ENCODE measurements around the gene ZBTB3. TPM values are rescaled to one million over a fixed set of nuclear protein-coding genes. Genes with fewer than 3 reads are reported as not detected.
A peak's percentile ranks its signal among the peaks of the same experiment; 100 is the strongest.

ZBTB3 gene
- total and polyA plus RNA-seq, 4 donors: 1.5 to 6.4 (median 4.2) TPM

DNA sequence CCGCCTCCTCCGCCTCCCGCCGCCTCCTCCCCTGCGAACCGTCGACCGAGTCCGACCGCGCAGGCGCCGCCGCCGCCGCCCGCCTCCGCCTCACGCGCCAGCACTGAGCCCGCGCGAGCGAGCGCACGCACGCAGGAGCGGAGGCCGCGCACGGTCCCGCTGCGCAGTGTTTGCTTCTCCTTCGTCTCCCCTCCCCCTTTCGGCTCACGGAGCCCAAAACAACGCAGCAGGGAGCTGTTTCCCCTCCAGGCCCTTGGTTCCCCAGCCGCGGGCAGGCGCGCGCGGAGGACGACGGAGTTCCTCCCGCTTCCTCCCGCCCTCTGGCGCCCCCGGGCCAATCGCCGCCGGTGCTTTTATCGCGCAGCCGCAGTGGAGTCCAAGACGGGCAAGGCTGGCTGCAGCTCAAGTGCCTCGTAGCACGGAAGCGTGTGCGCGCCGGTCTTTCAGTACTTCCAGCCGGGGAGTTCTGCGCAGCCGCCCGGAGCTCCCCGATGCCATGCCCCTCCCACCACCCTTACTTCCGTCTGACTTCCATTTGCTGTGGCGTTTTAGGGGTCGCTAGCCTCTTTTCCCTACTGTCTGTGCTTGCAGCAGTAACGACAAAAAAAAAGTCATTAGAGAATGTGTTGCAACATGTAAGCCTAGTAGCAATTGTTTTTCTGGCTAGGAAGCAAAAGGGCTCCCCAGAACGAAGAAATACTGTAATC is 26.6 kb downstream of the ZBTB3 start, which contains the start of gene HNRNPUL2:
Gene HNRNPUL2 (minus strand): TSS at position 293 of the 707 bp plus-strand sequence. CDS start 301 bp downstream, outside the sequence.
- TF ChIP-seq, protein P1, sequence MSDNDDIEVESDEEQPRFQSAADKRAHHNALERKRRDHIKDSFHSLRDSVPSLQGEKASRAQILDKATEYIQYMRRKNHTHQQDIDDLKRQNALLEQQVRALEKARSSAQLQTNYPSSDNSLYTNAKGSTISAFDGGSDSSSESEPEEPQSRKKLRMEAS (IDR thresholded peaks at IDR 0.05): peak; percentile 42
- TF ChIP-seq HNF4A (conservative IDR thresholded peaks at IDR 0.05): no peak
- TF ChIP-seq RXRA (IDR thresholded peaks at IDR 0.05): peak in 1 of 2 donors; percentile 49
- TF ChIP-seq EGR1 (IDR thresholded peaks at IDR 0.05; ENCODE audit: low read depth in 2 of 2): peak; percentile 9 to 27
- TF ChIP-seq, protein P2, sequence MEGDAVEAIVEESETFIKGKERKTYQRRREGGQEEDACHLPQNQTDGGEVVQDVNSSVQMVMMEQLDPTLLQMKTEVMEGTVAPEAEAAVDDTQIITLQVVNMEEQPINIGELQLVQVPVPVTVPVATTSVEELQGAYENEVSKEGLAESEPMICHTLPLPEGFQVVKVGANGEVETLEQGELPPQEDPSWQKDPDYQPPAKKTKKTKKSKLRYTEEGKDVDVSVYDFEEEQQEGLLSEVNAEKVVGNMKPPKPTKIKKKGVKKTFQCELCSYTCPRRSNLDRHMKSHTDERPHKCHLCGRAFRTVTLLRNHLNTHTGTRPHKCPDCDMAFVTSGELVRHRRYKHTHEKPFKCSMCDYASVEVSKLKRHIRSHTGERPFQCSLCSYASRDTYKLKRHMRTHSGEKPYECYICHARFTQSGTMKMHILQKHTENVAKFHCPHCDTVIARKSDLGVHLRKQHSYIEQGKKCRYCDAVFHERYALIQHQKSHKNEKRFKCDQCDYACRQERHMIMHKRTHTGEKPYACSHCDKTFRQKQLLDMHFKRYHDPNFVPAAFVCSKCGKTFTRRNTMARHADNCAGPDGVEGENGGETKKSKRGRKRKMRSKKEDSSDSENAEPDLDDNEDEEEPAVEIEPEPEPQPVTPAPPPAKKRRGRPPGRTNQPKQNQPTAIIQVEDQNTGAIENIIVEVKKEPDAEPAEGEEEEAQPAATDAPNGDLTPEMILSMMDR (IDR thresholded peaks at IDR 0.05; ENCODE audit: low read depth, low read length, missing input control): no peak
- no peak for TF ChIP-seq SP1 (IDR thresholded peaks at IDR 0.05)
- peak; percentile 54 for TF ChIP-seq NR2F2 (IDR thresholded peaks at IDR 0.05)
- TF ChIP-seq FOXA1 (IDR thresholded peaks at IDR 0.05): no peak
- TF ChIP-seq JUND (IDR thresholded peaks at IDR 0.05): no peak
- TF ChIP-seq, protein P3, sequence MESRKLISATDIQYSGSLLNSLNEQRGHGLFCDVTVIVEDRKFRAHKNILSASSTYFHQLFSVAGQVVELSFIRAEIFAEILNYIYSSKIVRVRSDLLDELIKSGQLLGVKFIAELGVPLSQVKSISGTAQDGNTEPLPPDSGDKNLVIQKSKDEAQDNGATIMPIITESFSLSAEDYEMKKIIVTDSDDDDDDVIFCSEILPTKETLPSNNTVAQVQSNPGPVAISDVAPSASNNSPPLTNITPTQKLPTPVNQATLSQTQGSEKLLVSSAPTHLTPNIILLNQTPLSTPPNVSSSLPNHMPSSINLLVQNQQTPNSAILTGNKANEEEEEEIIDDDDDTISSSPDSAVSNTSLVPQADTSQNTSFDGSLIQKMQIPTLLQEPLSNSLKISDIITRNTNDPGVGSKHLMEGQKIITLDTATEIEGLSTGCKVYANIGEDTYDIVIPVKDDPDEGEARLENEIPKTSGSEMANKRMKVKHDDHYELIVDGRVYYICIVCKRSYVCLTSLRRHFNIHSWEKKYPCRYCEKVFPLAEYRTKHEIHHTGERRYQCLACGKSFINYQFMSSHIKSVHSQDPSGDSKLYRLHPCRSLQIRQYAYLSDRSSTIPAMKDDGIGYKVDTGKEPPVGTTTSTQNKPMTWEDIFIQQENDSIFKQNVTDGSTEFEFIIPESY (IDR thresholded peaks at IDR 0.05): no peak
- TF ChIP-seq TAF1 (conservative IDR thresholded peaks at IDR 0.05): no peak
- TF ChIP-seq HNF4G (IDR thresholded peaks at IDR 0.05): no peak
- TF ChIP-seq, protein P4, sequence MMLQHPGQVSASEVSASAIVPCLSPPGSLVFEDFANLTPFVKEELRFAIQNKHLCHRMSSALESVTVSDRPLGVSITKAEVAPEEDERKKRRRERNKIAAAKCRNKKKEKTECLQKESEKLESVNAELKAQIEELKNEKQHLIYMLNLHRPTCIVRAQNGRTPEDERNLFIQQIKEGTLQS (IDR thresholded peaks at IDR 0.05): peak; percentile 8
- no peak for TF ChIP-seq RAD21 (IDR thresholded peaks at IDR 0.05)
- TF ChIP-seq YY1 (IDR thresholded peaks at IDR 0.05): peak; percentile 88
- TF ChIP-seq, protein P5, sequence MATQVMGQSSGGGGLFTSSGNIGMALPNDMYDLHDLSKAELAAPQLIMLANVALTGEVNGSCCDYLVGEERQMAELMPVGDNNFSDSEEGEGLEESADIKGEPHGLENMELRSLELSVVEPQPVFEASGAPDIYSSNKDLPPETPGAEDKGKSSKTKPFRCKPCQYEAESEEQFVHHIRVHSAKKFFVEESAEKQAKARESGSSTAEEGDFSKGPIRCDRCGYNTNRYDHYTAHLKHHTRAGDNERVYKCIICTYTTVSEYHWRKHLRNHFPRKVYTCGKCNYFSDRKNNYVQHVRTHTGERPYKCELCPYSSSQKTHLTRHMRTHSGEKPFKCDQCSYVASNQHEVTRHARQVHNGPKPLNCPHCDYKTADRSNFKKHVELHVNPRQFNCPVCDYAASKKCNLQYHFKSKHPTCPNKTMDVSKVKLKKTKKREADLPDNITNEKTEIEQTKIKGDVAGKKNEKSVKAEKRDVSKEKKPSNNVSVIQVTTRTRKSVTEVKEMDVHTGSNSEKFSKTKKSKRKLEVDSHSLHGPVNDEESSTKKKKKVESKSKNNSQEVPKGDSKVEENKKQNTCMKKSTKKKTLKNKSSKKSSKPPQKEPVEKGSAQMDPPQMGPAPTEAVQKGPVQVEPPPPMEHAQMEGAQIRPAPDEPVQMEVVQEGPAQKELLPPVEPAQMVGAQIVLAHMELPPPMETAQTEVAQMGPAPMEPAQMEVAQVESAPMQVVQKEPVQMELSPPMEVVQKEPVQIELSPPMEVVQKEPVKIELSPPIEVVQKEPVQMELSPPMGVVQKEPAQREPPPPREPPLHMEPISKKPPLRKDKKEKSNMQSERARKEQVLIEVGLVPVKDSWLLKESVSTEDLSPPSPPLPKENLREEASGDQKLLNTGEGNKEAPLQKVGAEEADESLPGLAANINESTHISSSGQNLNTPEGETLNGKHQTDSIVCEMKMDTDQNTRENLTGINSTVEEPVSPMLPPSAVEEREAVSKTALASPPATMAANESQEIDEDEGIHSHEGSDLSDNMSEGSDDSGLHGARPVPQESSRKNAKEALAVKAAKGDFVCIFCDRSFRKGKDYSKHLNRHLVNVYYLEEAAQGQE (IDR thresholded peaks at IDR 0.05): peak; percentile 42
- peak; percentile 43 to 86 for TF ChIP-seq GABPA (IDR thresholded peaks at IDR 0.05 in 1 of 2, conservative IDR thresholded peaks at IDR 0.05 in 1 of 2)
- TF ChIP-seq FOXA2 (IDR thresholded peaks at IDR 0.05): no peak
- H3K9me3 ChIP-seq (ENCODE audit: control insufficient read depth in 4 of 4, low read length in 3 of 4): no peaks in the 10 kb centered on the region
- peak within 1 kb of the TSS; percentile 87 to 100 (median 96) for H3K4me3 ChIP-seq (ENCODE audit: low read depth in 1 of 3, low read length in 3 of 3)
- peak within 1 kb of the TSS; percentile 86 to 87 for H3K9ac ChIP-seq (ENCODE audit: low read depth in 1 of 2, low read length in 2 of 2)
- under 1% methylated on average over 72 of the region's 72 CpGs for WGBS
- no peaks in the 10 kb centered on the region for H3K27me3 ChIP-seq (ENCODE audit: control insufficient read depth in 4 of 4, insufficient read depth in 4 of 4, low read length in 3 of 4)
- H3K36me3 ChIP-seq (ENCODE audit: control insufficient read depth in 4 of 4, insufficient read depth in 3 of 4, low read depth in 1 of 4, low read length in 3 of 4): peaks cover 12 to 16% (median 14%) of the 10 kb centered on the region in 4 donors
- H3K4me1 ChIP-seq (ENCODE audit: control insufficient read depth in 4 of 4, insufficient read depth in 4 of 4, low read length in 3 of 4): peaks cover 2 to 40% (median 25%) of the 10 kb centered on the region in 4 donors
- DNase-seq (ENCODE audit: low spot score): peak; percentile 97
- peak within 1 kb of the TSS; percentile 97 for H3K27ac ChIP-seq (ENCODE audit: low read depth in 1 of 2, low read length in 2 of 2)
